HG03460 (cell line): ENCODE measurements around the gene NECAB3.
"Not testable (repeated sequence)": the region's sequence is repeated elsewhere in the genome, so short reads cannot be mapped to it uniquely, and the experiment has no call there.

ENCODE experiments used
- ATAC-seq: cut with Tn5 transposase; IDR thresholded peaks from one replicate; pipeline ENCODE4 v1.9.1; 2021; ENCODE audit not compliant: unreplicated experiment

The NECAB3 gene

DNA sequence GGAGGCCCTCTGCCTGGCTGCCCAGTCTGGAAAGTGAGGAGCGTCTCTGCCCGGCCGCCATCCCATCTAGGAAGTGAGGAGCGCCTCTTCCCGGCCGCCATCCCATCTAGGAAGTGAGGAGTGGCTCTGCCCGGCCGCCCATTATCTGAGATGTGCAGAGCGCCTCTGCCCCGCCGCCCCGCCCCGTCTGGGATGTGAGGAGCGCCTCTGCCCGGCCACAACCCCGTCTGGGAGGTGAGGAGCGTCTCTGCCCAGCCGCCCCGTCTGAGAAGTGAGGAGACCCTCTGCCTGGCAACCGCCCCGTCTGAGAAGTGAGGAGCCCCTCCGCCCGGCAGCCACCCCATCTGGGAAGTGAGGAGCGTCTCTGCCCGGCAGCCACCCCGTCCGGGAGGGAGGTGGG lies 24.7 kb upstream of the NECAB3 start:
- not testable (repeated sequence) for ATAC-seq

DNA sequence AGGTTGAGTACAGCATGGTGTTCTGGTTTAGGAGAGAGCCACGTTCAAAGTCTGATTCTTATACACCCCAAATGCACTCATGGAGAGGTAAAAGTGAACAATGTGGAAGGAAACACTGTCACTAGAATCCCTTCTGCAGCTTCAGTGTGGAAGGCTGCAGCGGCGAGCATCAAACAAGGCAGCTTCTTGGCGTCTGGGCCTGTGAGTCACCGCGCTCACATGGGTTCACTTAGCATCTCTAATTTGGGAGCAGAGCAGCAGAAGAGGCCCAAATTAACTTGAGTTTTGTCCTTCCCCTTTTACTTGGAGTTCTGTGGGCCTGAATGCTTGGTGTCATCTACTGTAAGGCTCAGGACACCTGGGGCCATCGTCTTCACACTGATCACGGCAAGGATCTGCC lies 22.9 kb upstream of the NECAB3 start:
- ATAC-seq, result no peak

DNA sequence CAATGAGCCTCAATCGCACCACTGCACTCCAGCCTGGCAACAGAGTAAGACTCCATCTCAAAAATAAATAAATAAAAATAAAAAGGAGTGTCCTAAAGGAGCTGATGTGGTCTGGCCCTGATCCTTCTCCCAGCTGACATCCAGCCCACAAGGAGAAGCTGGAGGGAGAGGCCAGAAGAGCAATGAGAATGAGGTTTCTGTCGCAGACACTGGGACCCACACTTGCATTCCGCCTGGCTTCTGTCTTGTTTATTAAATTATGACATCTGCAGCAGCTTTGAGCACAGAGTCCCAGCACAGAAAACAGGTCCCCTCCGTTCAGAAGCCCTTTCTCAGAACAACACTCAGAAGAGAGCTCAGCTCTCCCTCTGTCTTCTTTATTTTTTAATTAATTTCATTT lies 22.2 kb upstream of the NECAB3 start:
- no peak for ATAC-seq

DNA sequence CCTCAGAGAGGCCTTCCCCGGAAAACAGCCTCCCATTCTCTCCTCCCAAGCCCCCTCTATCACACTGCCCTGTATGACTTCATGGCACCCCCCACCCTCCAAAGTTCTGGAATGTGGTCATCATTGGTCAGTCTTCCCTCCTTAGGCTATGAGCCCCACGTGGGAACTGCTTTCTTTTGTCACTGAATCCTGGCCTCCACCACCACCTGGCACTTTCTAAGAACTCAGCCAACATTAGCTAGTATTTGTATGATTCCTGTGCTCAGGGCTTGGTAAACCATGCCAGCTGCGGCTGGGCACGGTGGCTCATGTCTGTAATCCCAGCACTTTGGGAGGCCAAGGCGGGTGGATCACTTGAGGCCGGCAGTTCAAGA lies 20.4 kb upstream of the NECAB3 start:
- ATAC-seq, result no peak

DNA sequence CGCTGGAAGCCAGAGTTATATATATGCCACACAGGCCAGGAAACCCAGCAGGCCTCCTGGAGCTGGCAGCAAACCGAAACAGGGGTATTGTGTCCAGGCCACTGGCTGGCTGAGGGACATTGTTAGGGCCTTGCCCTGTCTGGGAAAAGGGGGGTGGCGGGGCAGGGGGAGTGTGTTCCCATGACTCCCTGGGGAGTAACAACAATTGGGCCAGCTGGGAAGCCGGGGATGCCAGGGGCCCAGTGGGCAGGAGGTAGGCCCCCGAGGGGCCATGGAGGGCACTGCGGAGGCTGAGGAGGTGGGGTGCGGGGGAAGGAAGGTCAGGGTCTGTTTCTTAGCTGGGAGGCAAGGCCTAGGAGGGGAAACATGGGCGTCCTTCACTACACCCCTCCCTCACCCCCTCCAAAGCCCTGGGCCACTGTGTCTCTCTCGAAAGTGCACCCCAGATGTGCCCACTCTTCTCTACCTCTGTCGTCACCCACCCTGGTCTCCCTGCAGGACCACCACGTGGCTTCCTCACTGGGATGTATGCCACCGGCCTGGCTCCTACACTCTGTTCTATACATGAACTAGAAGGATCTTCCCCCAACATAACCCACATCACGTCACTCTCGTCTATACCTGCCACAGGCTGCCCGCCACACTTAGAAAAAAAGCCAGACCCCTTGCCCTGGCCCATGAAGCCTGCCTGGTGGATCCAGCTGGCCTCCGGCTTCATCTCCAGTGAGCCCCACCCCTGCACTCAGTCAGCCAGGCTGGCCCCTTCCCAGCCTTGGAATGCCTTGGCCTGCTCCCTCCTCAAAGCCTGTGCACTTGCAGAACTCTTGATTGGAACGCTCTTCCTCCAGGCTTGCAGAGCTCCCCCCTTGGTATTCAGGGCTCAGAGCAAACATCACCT lies 19.8 kb upstream of the NECAB3 start:
- ATAC-seq, result no peak

DNA sequence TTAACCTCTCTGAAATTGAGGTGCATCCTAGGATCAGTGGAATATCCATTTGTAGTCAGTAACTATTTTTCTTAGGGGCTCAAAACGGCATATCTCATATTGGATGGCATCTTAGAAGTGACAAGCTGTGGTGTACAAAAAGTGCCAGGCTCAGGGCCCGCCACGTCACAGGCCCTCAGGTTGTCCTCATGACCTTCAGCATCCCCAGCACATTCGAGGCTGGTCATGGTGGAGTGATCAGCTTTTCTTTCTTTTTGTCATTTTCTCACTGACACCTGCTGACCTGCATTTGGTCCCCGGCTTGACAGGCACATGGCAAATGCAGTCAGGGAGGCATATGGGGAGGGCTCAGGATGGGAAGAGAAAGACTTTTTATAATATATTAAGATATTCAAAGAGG lies 19.1 kb upstream of the NECAB3 start:
- no peak for ATAC-seq

DNA sequence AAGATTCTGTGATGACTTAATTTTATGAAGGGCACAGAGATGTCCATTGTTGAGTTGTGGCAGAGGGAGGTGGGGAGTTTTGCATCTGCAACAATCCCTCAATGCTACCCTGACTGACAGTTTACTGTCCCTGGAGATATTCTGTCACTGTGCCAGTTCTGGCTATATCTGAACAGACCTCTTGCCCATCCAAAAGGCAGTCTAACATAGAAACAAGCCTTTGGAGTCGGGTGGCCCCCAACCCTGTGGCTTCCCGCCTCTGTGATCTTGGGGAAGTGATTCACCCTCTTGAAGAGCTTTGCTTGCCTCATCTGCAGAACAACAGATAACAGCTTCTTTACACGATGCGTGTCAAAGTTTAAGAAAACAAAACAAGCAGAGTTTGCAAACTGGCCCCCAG lies 15.7 kb upstream of the NECAB3 start:
- no peak for ATAC-seq

DNA sequence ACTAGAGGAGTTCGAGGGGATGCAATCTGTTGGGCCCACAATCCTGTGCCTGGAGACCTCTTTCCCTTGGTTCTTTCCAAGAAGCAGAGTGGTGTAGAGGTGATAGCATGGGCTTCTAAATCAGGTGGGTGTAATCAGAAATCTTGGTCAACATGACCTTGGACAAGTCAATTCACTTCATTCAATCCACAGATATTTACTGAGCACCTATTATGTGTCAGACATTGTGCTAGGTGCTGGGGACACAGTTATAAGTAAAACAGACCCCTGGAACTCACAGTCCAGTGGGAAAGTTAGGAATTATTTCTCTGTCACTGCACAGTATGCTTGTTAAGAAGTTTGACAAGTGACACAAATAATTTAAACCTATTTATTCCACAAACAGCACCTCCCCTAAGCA lies 15.3 kb upstream of the NECAB3 start:
- no peak for ATAC-seq

DNA sequence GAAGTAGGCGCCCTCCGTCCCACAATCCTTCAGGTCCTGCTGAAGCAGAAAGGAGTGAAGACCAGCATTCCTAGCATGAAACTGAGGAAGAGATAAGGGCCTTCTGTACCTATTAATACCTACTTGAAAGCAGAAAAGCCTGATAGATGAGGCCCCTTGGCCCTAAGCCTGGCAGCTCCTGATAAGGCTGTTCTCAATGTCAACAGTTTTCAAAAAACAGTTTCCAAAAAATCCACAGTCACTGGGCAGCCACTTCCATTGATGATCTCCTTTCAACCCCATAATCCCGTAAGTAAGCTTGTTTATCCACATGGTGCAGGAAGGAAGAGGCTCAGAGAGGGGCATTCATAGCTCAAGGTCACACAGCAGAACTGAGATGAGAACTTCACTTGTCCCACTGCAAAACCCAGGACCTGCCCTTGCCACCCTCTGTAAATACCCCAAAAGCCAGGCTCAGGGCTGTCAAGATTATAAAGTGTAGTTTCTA lies 14.8 kb upstream of the NECAB3 start:
- no peak for ATAC-seq

DNA sequence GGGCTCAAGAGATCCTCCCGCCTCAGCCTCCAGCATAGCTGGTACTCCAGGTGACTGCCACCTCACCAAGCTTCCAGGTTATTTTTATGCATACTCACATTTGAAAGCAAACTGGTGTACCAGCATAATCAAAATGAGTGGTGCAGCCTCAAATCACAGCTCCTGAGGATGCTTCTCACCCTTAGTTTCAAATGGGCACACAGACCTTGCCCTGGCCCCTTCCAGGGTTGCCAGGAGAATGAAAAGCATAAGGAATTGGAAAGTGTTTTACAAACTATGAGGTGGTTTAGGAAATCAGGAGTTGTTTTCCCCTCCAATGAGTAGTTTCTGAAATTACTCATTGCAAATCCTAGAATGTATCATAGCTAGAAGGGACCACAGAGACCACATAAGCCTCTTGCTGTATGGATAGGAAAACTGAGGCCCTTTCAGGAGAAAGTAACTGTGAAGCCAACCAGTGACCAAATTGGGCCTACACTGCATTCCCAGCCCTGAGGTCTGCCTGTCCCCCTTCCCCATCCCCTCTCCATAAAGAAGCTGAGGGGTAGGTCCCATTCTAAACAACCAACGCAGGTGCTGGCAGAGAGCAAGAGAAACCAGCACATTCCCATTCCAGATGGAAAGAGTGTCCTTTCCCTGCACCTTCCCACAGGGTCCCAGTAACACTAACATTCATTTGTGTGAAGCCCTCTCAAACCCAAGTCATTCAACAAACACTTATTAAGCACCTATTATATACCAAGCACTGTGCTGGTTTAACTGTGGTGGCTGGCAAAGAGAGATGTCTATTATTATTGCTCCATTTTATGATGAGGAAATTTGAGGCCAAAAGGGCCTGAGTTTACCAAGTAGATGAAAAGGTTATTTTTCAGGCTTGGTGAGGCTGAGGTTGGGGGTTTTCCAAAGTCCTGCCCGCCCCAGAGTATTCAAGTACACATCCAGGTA lies 14.0 kb upstream of the NECAB3 start:
- ATAC-seq, result no peak

DNA sequence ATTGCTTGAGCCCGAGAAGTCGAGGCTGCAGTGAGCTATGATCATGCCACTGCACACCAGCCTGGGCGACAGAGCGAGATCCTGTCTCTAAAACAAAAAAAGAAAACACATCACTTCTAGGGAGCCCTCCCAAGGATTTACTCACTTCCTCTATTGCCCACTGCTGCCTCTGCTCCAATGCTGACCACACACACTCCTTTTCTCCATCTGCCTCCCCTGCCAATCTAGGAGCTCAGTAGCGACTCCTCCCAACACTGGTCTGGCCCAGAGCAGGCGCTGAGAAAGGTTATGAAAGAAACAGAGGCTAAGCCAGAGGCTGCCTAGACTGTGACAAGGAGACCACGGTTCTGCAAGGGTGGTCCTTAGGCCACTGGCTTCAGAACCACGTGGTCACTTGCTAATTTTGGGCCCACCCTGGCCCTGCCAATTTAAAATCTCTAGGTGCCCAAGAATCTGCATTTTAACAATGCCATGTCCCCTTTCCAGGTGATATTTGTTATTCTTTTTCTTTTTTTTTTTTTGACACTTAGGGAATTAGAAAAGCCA lies 13.2 kb upstream of the NECAB3 start:
- no peak for ATAC-seq

DNA sequence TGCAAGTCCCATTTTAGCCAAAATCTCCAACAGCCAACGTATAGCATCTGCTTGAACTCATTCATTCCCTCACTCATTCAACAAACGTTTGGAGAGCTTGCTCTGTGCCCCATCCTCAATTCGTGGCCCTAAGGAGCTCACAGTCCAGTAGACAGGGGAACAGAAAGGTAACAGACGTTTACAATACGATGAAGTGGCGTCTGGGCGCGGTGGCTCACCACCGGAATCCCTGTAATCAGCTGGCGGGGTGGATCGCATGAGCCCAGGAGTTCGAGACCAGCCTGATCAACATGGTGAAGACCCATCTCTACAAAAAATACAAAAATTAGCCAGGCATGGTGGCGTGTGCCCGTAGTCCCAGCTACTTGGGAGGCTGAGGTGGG lies 12.7 kb upstream of the NECAB3 start:
- ATAC-seq, result no peak

DNA sequence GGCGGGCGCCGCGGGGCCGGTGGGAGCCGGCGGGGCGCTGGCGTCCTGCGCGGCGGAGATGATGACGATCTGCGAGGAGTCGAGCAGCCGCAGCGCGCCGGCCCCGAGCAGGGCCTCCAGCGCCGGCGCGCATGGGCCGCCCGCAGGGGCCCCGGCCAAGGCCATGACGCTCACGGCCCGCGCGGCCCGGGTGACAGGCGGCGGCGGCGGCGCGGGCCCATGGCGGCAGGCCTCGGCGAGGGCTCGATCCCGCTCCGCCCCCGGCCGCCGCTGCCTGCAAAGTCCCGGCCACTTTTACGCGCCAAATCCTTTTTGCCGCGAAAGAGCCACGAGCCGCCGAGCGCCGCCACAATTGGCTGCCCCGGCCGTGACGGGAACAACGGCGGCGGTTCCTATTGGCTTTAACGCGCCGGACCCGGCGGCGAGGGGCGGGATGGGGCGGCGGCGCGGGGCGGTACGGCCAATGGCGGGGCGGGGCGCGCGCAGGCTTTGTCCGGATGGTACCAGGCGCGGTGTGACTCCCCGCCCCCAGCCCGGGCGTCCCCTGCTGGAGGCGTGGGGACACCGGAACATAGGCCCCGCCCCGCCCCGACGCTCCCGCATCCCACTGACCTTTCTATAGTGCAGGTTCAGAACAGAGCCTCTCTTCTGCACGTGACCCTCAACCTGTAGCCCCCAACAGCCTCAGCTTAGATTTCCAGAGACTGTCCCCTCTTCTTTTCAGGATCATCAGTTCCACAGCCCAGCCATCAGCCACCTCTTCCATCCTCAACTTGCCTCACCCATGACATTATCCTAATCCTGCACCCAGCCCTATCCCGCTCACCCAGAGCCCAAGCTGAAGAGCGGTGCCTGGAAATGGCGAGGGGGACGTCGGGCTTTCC lies 12.1 kb upstream of the NECAB3 start, which contains the start of gene E2F1:
Gene E2F1, minus strand, starts transcription at position 286 of the 884 bp plus-strand sequence. Its CDS starts 121 bp downstream, at position 165.
- ATAC-seq, result peak; percentile 78

DNA sequence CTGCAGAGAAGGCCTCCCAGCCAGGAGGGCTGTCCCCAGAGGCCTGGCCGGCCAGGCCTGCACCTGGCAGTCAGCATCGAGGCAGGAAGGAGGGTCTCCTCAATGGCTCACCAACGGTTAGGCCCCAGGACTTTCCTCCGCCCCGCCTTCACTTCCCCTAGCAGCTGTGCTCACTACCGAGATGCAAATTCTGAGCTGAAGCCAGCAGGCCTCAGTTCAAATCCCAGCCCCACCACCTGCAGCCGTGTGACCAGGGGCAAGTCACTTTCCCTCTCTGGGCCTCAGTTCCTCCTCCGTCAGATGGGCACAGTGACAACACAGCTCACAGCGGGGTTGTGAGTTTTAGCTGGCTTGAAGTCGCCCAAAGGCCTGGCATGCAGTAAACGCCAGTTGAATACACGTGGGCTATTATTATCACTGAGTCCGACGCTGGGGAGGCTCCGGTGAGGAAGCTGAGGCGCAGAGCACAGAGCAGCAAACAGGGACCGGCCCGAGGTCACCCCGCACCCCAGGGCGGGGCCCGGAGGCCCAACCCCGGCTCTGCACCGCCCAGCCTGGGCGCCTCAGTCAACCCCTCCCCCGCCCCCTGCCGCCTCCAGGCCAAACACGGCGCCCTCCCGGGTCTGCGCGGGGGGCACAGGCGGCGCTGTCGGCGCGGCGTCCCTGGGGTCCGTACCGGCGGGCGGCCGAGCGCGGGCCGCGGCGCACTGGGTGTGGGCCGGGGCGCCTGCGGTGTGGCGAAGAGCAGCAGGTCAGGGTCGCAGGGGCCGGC lies 11.3 kb upstream of the NECAB3 start:
- peak; percentile 43 for ATAC-seq

DNA sequence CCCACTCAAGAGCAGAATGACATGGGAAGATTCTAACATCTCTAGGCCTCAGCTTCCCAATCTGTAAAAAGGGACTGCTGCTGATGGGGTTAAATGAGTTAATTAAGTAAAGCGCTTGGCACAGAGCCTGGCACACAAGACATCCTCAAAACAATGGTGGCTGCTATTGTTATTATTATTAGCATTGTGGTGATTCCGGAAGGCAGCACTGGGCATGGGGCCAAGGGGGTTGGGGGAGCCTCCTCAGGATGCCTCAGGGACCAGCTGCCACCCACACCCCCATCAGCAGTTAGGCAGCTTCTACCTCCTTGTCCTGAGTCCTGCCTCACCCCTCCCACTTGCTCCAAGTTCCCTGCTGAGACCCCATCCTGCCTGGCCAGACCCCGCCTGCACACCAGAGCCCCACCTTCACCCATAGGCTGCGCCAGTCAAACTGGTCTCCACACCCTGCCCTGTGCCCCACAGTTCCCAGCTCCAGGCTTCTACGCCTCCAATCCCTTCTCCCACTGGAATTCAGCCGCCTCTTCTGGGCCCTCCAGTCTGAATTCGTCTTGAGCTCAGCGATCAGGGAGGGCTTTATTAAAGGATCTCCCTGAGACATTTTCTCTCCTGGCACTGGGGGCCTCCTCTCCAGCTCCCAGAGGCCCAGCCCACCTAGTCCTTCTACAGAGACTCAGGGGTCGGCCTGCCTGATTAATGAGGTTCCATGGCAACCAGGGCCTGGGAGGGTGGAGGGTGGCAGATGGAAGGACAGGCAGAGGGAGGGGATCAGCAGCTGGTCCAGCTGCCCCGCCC lies 10.5 kb upstream of the NECAB3 start:
- ATAC-seq, result no peak

DNA sequence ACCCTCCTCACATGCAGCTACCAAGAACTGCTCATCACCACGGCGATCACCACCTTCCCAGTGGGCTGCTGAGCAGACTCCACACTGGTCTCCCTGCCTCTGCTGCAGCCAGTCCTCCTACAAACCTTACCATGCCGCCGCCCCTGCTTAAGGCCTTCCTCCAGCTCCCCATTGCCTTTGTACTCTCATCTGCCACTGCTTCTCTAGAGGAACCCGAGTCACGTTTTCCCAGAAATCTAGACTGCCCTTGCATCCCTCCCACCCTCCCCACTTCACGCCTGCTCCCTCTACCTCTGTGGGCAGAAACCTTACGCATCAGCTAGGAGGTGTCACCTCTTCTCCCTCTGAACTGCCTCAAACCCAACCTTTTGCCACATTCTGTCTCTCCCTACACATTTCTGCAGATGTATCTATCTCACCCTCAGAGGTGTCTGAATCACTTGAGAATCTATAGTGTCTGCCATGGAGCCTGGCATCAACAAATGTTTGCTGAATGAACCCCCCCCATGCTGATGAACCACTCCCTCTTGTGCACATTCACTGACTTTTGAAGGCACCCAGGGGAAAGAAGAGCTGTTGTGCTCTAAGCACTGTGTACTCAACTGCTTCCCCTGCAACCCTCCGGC lies 7.6 kb upstream of the NECAB3 start:
- no peak for ATAC-seq

DNA sequence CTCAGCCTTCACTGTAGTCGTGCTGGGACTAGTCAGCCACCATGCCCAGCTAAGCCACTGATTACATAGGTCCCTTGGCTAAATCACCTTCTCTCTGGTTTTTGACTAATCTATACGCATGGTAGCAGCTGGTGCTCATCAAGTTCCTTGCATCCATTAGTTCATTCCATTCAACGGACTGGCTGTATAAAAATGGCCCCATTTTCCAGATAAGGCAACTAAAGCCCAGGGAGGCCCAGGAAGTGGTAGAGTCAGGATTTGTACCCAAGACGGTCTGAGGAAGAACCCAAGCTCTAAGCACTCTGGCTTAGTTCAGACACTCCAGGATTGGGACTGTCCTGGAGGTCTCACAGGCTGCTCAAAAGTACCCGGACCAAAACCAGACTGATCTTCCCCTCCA lies 7.1 kb upstream of the NECAB3 start:
- ATAC-seq, result no peak

DNA sequence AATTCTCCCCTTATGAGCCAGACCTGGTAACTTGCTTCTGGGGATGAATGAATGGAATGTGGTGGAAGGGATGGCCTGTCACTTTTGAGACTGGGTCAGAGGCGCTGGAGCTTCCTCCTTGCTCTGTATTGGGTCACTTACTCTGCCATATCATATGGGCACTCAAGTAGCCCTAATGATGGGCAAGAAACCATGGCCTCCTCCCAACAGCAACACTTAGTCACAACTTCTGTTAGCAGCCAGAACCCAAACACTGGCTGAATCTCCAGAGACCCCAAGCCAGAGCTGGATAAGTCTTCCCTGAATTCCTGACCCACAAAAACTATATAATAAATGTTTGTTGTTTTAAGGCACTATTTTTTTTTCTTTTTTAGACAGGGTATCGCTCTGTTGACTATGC lies 6.5 kb upstream of the NECAB3 start:
- no peak for ATAC-seq
